ENCODE data around the gene UBL5.

Gene UBL5

GRCh38 chr19:9857076-9857721 is 29.5 kb downstream of the UBL5 start:
- DNase-seq: no peak

DNA sequence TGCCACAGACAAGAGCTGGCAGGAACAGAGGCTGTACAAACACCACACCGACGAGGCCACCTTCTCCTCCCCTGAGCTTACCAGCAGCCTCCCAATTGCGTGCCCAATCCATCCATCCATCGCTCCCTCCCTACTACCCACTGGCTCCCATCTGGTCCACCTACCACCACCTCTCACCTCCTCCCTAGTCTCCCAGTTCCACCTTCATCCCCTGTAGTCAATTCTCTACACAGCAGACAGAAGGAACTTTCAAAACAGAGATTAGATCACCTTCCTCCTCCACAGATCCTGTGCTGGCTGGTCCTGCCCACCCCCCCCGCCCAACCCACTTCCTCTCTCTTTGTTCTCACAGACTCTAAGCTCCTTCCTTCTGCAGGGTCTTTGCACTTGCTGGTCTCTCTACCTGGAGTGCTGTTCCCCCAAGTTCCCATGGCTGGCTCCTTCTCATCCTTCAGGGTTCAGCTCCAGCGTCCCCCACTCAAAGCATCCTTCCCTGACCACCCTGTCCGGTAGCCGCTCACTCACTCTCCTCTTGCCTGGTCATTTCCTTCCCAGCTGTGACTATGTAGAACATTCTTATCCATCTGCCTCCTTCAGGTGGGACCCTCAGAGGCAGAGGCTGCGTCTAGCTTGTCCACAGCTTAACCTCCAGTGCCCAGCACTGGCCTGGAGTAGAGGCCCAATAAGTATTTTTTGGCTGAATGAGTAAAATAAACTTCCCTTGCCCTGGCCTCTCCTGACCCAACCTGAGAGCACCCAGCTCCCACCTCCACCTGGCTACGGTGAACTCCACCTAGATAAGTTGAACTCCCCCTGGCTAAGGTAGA is 30.4 kb downstream of the UBL5 start:
- no peak for DNase-seq

- DNase-seq: no peak
Observed at GRCh38 chr19:9858766-9859165, 31.0 kb downstream of the UBL5 start.

- no peak for DNase-seq
Observed at GRCh38 chr19:9860407-9860806, 32.7 kb downstream of the UBL5 start.

- DNase-seq: no peak
Observed at GRCh38 chr19:9861503-9861902, 33.8 kb downstream of the UBL5 start.

DNA sequence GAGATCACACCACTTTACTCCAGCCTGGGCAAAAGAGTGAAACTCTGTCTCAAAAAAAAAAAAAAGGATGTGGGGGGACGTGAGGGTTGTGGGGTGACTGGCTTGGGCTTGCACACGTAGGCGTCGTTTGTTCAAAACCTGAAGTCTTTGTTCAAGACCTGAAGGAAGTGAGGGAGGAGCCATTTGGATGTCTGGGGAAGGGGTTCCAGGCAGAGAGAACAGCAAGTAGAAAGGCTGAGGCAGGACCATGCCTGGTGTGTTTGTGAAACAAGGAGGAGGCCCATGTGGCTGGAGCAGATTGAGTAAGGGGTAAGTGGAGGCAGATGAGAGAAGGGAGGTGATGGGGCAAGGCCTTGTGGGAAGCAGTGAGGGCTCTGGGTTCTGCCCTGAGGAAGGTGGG is 35.2 kb downstream of the UBL5 start:
- no peak for DNase-seq

GRCh38 chr19:9863759-9864158 is 36.0 kb downstream of the UBL5 start:
- DNase-seq: no peak

DNA sequence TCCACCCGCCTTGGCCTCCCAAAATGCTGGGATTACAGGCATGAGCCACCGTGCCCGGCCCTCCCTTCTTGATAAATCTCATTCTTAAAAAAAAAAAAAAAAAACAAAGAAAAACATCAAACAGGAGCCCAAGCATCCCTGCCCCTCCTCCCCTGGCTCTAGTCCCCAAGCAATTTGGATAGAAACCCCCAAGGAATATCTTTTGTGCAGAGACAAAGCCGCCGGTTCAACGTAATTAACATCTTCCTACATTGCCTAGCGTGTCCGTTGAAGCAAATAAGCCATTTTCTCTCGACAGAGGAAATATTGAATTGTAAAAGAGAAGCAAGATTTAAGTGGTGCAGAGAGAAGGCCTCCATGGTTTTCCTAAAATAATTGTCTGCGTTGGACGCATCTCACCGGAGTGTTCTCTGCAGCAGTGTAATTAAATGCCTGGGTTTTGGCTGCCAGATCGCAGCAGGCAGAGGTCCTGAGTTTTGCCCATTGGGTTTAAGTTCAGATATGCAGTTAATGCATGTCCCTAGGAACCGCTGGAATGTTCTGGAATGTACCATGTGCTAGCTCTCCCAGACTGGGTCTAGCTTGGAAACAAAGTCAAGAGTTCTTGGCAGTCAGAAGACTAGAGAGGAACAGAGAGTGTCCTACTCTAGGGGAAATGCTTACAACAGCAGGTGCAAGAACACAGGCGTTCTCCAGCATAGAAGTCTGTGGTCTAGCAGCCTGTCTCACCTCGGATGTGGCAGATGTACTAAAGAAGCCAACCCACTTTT is 38.2 kb downstream of the UBL5 start:
- DNase-seq: no peak

GRCh38 chr19:9868983-9869617 is 41.4 kb downstream of the UBL5 start:
- peak; percentile 13 for DNase-seq

GRCh38 chr19:9871626-9872338 is 44.1 kb downstream of the UBL5 start:
- no peak for DNase-seq

DNA sequence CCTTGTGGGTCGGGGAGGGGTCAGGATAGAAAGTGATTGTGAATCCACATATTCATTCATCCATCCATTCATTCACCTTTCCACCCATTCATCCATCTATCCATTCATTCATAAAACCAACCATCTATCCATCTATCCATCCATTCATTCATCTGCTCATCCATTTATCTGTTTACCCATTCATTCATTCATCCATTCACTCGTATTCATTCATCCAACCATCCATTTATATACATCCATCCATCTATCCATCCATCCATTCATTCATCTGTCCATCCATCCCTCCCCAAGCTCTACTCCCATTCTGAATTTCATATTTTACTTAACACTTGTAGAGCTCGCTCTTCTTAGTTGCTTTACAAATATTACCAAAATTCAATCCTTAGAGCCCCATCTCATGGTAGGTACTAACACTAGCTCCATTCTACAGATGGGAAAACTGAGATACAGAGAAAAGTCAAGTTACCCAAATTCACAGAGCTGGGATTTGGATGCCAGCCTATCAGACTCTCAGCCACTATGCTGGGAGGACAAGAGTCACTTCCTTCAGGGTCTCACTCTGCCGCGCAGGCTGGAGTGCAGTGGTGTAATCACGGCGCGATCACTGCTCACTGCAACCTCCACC is 45.0 kb downstream of the UBL5 start:
- no peak for DNase-seq

GRCh38 chr19:9875031-9875627 is 47.4 kb downstream of the UBL5 start:
- DNase-seq: no peak

DNA sequence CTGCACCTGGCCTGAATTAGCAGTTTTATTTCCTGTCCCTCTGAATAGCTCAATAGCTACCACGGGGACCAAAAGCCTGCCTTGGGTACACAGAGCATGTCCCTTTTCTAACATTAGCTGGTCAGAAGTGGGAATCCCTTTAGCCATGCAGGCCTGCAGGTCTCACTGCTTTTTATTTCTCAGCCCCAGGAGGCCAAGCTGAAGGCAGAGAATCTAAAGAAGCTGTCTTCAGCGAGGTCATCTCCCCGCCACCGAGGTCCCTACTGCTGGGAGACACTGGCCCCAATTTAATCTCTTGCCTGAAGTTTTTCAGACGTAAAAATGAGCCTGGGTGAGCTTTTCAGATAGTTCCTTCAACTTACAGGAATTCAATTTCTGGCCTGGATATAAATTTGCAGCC is 48.1 kb downstream of the UBL5 start:
- DNase-seq: no peak

- no peak for DNase-seq
Observed at GRCh38 chr19:9877780-9878510, 50.2 kb downstream of the UBL5 start.

- DNase-seq: no peak
Observed at GRCh38 chr19:9878511-9879196, 50.9 kb downstream of the UBL5 start.

Data from NCI-H82 (cell line).